AG10803 (cell line): Measurements from ENCODE around the gene OCA2.

Experiments used
- DNase-seq: peaks from one replicate; pipeline ENCODE4 v3.0.0; 2010; ENCODE audit warnings: low read depth
- H3K4me3 ChIP-seq: 2 replicates; pipeline ENCODE4 v1.5.1; 2011; ENCODE audit warnings: mild to moderate bottlenecking, low read length, control low read depth
- TF ChIP-seq, protein P1 (sequence below): conservative IDR thresholded peaks from 2 replicates; pipeline ENCODE4 v1.5.1; 2011; ENCODE audit warnings: mild to moderate bottlenecking, low read length, control low read depth, inconsistent platforms

Gene OCA2

DNA sequence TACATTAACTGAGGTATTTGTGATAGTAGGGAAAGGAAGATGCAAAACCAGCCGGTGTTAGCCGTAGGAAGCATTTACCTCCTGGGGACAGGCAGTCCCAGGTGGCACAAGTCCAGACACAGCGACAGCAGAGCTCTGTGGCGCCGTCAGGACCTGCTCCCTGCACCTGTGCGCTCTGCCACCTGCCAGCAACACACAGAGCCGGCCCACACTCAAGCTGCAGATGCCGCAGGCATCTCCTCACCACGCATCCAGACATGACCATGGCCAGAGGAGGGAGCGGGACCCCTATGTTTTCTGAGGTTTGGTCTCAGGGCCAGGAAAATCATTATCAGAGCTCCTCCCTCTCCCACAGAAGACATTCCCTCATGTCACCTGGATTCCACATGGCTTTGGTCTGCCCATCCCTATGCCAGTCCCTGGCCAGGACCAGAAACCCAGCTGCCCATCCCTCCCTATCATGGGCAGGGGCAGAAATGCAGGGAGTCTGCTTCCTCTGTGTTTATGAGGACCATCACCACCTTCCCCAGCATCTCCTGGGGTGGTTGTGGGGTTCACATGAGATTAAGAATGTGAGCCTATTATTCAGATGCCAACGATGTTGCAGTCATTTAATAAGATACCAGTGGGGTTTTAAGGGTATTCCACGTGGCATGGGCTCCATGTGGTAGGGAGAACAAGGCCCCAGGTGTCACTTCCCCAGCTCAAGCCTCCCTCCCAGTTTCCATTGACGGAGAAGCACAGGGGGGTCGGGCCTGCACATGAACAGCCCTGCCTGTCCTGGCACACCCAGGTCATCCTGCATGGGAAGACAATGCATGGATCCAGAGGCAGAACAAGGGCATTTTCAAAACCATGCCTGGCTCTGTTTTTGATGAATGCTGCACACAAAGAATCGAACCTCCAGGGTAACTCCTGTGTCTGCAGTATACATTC, 251.1 kb downstream of the OCA2 start:
- no peak overlapping the region for H3K4me3 ChIP-seq
- TF ChIP-seq, protein P1, sequence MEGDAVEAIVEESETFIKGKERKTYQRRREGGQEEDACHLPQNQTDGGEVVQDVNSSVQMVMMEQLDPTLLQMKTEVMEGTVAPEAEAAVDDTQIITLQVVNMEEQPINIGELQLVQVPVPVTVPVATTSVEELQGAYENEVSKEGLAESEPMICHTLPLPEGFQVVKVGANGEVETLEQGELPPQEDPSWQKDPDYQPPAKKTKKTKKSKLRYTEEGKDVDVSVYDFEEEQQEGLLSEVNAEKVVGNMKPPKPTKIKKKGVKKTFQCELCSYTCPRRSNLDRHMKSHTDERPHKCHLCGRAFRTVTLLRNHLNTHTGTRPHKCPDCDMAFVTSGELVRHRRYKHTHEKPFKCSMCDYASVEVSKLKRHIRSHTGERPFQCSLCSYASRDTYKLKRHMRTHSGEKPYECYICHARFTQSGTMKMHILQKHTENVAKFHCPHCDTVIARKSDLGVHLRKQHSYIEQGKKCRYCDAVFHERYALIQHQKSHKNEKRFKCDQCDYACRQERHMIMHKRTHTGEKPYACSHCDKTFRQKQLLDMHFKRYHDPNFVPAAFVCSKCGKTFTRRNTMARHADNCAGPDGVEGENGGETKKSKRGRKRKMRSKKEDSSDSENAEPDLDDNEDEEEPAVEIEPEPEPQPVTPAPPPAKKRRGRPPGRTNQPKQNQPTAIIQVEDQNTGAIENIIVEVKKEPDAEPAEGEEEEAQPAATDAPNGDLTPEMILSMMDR = no peak
- DNase-seq = no peak

GRCh38 chr15:27846722-27847395, 252.3 kb downstream of the OCA2 start:
- TF ChIP-seq, protein P1 = no peak
- no peak for DNase-seq
- H3K4me3 ChIP-seq = no peak overlapping the region

DNA sequence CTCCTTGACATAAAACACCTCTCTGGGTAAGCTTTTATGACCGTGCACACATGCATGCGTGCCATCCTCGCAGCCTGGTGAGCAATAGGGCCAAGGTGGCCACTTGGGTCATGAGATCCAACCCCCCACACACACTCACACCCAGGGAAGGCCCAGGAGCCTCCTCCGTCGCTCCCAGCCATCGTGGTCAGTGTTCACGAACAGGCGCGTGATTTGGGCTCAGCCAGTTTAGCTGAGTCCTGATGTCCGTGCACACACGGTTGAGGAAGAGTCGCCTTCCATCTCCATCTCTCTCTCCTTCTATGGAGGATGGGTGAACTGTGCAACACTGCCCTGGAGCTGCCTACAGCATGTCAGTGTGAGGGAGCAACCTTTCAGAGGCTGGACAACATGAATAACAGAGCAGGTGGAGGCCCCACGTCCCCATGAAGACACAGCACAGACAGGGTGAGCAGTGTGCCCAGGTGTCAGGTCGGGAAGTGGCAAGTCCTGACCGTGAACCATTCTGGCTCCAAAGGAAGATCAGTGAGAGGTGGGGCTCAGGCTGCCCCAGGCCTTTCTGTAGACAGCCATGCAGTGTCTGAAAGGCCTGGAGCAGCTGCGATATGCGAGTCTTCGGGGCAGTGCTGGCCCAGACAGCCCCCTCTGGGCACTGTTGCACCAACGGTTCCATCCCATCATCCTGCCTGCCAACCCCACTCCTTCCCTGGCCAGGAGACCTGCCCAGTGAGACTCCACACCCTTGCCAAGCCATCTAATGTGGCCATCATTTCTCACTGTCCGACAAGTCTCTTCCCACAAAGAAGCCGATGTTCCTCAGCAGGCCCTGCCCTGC, 253.4 kb downstream of the OCA2 start:
- no peak overlapping the region for H3K4me3 ChIP-seq
- TF ChIP-seq, protein P1 = no peak
- no peak for DNase-seq

DNA sequence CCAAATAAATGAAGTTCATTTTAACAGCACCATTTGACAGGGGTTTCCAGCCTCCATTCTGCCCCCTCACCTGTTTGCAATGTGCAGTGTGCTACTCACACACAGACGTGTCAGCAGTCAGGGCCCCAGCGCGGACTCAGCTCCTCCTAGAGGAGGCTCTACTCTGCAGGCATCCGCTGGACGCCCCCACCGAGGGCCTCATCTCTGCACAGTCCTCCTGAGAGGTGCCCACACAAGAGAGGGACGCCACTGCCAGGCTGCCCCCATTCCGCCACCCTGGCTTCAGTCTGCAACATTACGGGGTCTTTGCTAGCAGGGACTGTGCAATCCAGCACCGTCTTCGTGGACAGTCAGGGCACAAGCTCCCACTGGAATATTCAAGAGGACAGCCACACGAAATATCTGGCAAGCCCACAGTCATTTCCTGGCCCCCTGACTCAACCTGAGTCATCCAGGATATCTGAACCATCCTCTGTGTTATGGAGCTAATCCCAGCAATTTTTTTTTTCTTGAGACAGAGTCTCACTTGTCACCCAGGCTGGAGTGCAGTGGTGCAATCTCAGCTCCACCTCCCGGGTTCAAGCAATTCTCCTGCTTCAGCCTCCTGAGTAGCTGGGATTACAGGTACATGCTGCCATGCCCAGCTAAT, 255.0 kb downstream of the OCA2 start:
- peak; percentile 79 for DNase-seq
- TF ChIP-seq, protein P1 = no peak
- H3K4me3 ChIP-seq = no peak overlapping the region

GRCh38 chr15:27843146-27843545, 256.0 kb downstream of the OCA2 start:
- TF ChIP-seq, protein P1 = no peak
- no peak for DNase-seq
- H3K4me3 ChIP-seq = no peak overlapping the region

DNA sequence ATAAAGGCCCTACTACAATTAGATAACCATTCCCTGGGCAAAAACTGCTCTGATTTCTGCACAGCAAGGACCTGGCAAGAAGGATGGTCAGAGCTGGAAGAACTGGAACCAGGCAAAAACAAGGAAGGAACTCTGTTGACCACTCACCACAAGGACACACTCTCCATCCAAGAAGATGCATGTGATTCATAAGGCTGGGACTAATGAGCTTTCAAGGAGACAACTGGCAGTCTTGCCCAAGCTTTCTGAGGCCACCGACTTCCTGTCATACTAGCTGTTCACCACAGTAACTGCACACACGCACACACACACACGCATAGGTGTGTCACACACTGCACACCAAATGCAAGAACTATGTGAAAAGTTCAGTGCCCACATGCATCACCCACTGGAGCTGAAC, 256.6 kb downstream of the OCA2 start:
- no peak overlapping the region for H3K4me3 ChIP-seq
- TF ChIP-seq, protein P1 = no peak

More for the DNA sequence above, 256.6 kb downstream of the OCA2 start:
- peak; percentile 65 for DNase-seq
